ENCODE measurements around the gene MAVS. TPM values are rescaled to one million over a fixed set of nuclear protein-coding genes. Genes with fewer than 3 reads are reported as not detected.
"Not testable (repeated sequence)": the region's sequence is repeated elsewhere in the genome, so short reads cannot be mapped to it uniquely, and the experiment has no call there.

Gene MAVS
- total RNA-seq, 1 experiment from 2014 or later: 25.0 TPM

GRCh38 chr20:3906744-3907721, 60.4 kb downstream of the MAVS start:
- not testable (repeated sequence) for DNase-seq (ENCODE audit: low read depth)

GRCh38 chr20:3908667-3909066, 62.0 kb downstream of the MAVS start:
- no peak for DNase-seq (ENCODE audit: low read depth)

- no peak for DNase-seq (ENCODE audit: low read depth)
Observed at GRCh38 chr20:3909952-3910366, 63.3 kb downstream of the MAVS start.

- DNase-seq (ENCODE audit: low read depth): no peak
Observed at GRCh38 chr20:3910853-3911252, 64.2 kb downstream of the MAVS start.

GRCh38 chr20:3911956-3912355, 65.3 kb downstream of the MAVS start:
- DNase-seq (ENCODE audit: low read depth): no peak

- no peak for DNase-seq (ENCODE audit: low read depth)
Observed at GRCh38 chr20:3914446-3914845, 67.8 kb downstream of the MAVS start.

- no peak for DNase-seq (ENCODE audit: low read depth)
Observed at GRCh38 chr20:3915691-3916090, 69.1 kb downstream of the MAVS start.

- DNase-seq (ENCODE audit: low read depth): no peak
Observed at GRCh38 chr20:3916364-3916763, 69.7 kb downstream of the MAVS start.

GRCh38 chr20:3919352-3919751, 72.7 kb downstream of the MAVS start:
- no peak for DNase-seq (ENCODE audit: low read depth)

GRCh38 chr20:3922223-3922982, 75.8 kb downstream of the MAVS start:
- DNase-seq (ENCODE audit: low read depth): no peak

GRCh38 chr20:3922983-3923339, 76.3 kb downstream of the MAVS start:
- DNase-seq (ENCODE audit: low read depth): no peak

GRCh38 chr20:3923818-3924217, 77.2 kb downstream of the MAVS start:
- peak; percentile 52 for DNase-seq (ENCODE audit: low read depth)

GRCh38 chr20:3924304-3925112, 77.9 kb downstream of the MAVS start:
- no peak for DNase-seq (ENCODE audit: low read depth)

- DNase-seq (ENCODE audit: low read depth): no peak
Observed at GRCh38 chr20:3925113-3925695, 78.6 kb downstream of the MAVS start.

Other genes with a start within 250 kb of the MAVS start
- gene GFRA4, start 183.4 kb upstream of the MAVS start, total RNA-seq (2014; rRNA removed): not detected in 2 replicates
- gene ADAM33, start 164.8 kb upstream of the MAVS start, total RNA-seq (2014; rRNA removed): 0.11 and 0.13 TPM in 2 replicates
- not detected in 2 replicates for gene SIGLEC1, start 134.2 kb upstream of the MAVS start, total RNA-seq (2014; rRNA removed)
- not detected in 2 replicates for gene HSPA12B, start 114.1 kb upstream of the MAVS start, total RNA-seq (2014; rRNA removed)
- gene ADISSP, start 79.1 kb upstream of the MAVS start, total RNA-seq (2014; rRNA removed): 84.3 and 85.6 TPM in 2 replicates
- 0.46 and 0.71 TPM in 2 replicates for gene SPEF1, start 65.4 kb upstream of the MAVS start, total RNA-seq (2014; rRNA removed)
- 163 and 173 TPM in 2 replicates for gene CENPB, start 60.1 kb upstream of the MAVS start, total RNA-seq (2014; rRNA removed)
- 80.0 and 100 TPM in 2 replicates for gene CDC25B, start 50.5 kb upstream of the MAVS start, total RNA-seq (2014; rRNA removed)
- gene AP5S1, start 26.3 kb upstream of the MAVS start, total RNA-seq (2014; rRNA removed): 25.5 and 30.5 TPM in 2 replicates
- gene PANK2, start 42.6 kb downstream of the MAVS start, total RNA-seq (2014; rRNA removed): 53.8 and 67.5 TPM in 2 replicates
- 21.7 and 26.5 TPM in 2 replicates for gene RNF24, start 168.7 kb downstream of the MAVS start, total RNA-seq (2014; rRNA removed)